GM12892 (cell line): ENCODE results near the gene CDH4.

Experiments
- POLR2A ChIP-seq: IDR thresholded peaks from 2 replicates; pipeline ENCODE4 v1.6.1; 2011; ENCODE audit warnings: low read depth, low read length, control low read depth
- TAF1 ChIP-seq: IDR thresholded peaks from 2 replicates; pipeline ENCODE4 v1.6.1; 2011; ENCODE audit warnings: low read depth, mild to moderate bottlenecking, control low read depth, low read length, borderline replicate concordance

- TF ChIP-seq POLR2A, result no peak
- no peak for TF ChIP-seq TAF1
Observed at GRCh38 chr20:61772828-61773631, 521.0 kb downstream of the CDH4 start.
